Breast epithelium (tissue), 3 donors: ENCODE results near the gene RDX.

Source experiments
- CTCF ChIP-seq, 3 donors: fragments of 450-650 bp; IDR thresholded peaks; one replicate each; pipeline ENCODE4 v1.5.1; 2016 to 2017; ENCODE audit warnings: antibody characterized with exemption in 3 of 3, mild to moderate bottlenecking in 3 of 3, moderate library complexity in 3 of 3
- POLR2A ChIP-seq: fragments of 450-650 bp; IDR thresholded peaks from one replicate; pipeline ENCODE4 v1.6.1; 2016; ENCODE audit warnings: antibody characterized with exemption, mild to moderate bottlenecking, moderate library complexity
- POLR2AphosphoS5 ChIP-seq, 3 donors: sonication (generic); formaldehyde crosslinking; IDR thresholded peaks; one replicate each; pipeline ENCODE4 v1.6.1; 2017; ENCODE audit warnings: antibody characterized with exemption in 3 of 3

GRCh38 chr11:110179064-110179463, 117.3 kb downstream of the RDX start:
- TF ChIP-seq CTCF (IDR thresholded peaks at IDR 0.05) = no peak
- TF ChIP-seq POLR2A = no peak
- no peak for TF ChIP-seq POLR2AphosphoS5 (IDR thresholded peaks at IDR 0.05)
